Measurements from ENCODE around the gene ASPDH. TPM values are rescaled to one million over a fixed set of nuclear protein-coding genes. Genes with fewer than 3 reads are reported as not detected.

The ASPDH gene
- total and polyA plus RNA-seq, 4 donors: 1.5 to 7.7 (median 4.1) TPM

DNA sequence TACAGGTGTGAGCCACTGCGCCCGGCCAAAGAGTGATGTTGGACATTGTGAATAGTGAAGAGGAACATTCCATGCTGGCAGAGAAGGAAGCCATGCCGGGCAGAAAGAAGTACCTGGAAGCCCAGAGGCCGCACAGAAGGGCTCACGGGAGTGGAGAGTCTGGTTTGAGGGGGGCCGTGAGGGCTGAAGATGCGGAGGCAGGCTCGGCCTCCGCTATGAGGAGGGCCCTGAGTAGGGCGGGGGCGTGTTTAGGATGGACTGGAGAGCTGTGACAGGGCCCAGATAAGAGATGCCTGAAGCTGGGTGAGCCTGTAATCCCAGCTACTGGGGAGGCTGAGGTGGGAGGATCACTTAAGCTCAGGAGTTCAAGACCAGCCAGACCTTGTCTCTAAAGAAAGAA is 4.3 kb downstream of the ASPDH start:
- H3K27ac ChIP-seq (ENCODE audit: low read depth, low read length): no peak overlapping the region

DNA sequence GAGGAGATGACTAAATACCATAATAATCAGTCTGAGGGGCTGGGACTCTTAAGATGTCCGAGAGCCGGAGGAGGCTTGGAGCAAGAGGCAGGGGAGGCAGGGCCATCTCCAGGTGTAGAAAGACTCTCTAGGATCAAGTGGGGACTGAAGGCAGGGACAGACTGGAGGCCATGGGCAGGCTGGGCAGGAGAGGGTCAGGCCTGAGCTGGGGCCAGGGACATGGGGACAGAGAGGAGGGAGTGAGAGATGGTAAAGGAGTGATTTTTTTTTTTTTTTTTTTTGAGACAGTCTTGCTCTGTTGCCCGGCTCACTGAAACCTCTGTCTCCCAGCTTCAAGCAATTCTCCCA is 4.9 kb downstream of the ASPDH start:
- Histone ChIP-seq H3K27me3 (ENCODE audit: control insufficient read depth, insufficient read depth, low read length) (no peaks in the 10 kb centered on the region), H3K36me3 (ENCODE audit: control insufficient read depth, insufficient read depth, low read length) (peaks cover 22% of the 10 kb centered on the region), H3K4me1 (ENCODE audit: control insufficient read depth, insufficient read depth, low read length) (peaks cover 57% of the 10 kb centered on the region), H3K4me3 (ENCODE audit: low read depth, low read length) (no peak overlapping the region), H3K9me3 (ENCODE audit: control insufficient read depth, insufficient read depth, low read length) (no peaks in the 10 kb centered on the region), H3K27ac (ENCODE audit: low read depth, low read length) (no peak overlapping the region)
- WGBS (ENCODE audit: insufficient coverage): 64% methylated on average over 2 of the region's 3 CpGs
- DNase-seq (ENCODE audit: low read depth in 4 of 6, low spot score in 6 of 6): no peak

More for the DNA sequence above, 4.3 kb downstream of the ASPDH start:
- Histone ChIP-seq H3K4me1 (ENCODE audit: control insufficient read depth, insufficient read depth, low read length) (peaks cover 62% of the 10 kb centered on the region), H3K4me3 (ENCODE audit: low read depth, low read length) (no peak overlapping the region), H3K27me3 (ENCODE audit: control insufficient read depth, insufficient read depth, low read length) (no peaks in the 10 kb centered on the region), H3K36me3 (ENCODE audit: control insufficient read depth, insufficient read depth, low read length) (peaks cover 22% of the 10 kb centered on the region), H3K9me3 (ENCODE audit: control insufficient read depth, insufficient read depth, low read length) (no peaks in the 10 kb centered on the region)
- DNase-seq (ENCODE audit: low read depth in 4 of 6, low spot score in 6 of 6): no peak
- WGBS (ENCODE audit: insufficient coverage): 92% methylated on average over 9 of the region's 11 CpGs

DNA sequence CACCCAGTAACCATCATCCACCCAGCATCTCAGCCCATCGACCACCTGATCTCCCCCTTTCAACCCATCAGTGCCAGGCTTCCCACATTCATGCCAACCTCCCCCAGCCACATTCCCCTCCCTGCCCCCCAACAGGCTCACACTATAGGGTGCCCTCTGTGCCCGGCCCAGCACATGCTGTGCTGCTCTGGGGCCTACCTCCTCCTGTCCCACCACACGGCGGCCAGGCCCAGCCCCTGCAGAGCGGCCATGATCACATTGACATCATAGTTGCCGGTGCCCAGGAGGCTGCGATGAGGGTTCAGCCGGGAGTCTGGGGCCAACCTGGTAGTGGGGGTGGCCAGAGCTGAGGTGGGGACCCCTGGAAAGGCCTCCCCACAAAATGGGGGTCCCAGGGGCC is 6.3 kb downstream of the ASPDH start:
- no peak for DNase-seq (ENCODE audit: low read depth in 4 of 6, low spot score in 6 of 6)
- peaks cover 42% of the 10 kb centered on the region for H3K4me1 ChIP-seq (ENCODE audit: control insufficient read depth, insufficient read depth, low read length)
- 80% methylated on average over 4 of the region's 8 CpGs for WGBS (ENCODE audit: insufficient coverage)
- H3K27me3 ChIP-seq (ENCODE audit: control insufficient read depth, insufficient read depth, low read length): no peaks in the 10 kb centered on the region
- H3K36me3 ChIP-seq (ENCODE audit: control insufficient read depth, insufficient read depth, low read length): peaks cover 14% of the 10 kb centered on the region
- no peaks in the 10 kb centered on the region for H3K9me3 ChIP-seq (ENCODE audit: control insufficient read depth, insufficient read depth, low read length)
- H3K4me3 ChIP-seq (ENCODE audit: low read depth, low read length): no peak overlapping the region
- H3K27ac ChIP-seq (ENCODE audit: low read depth, low read length): no peak overlapping the region

DNA sequence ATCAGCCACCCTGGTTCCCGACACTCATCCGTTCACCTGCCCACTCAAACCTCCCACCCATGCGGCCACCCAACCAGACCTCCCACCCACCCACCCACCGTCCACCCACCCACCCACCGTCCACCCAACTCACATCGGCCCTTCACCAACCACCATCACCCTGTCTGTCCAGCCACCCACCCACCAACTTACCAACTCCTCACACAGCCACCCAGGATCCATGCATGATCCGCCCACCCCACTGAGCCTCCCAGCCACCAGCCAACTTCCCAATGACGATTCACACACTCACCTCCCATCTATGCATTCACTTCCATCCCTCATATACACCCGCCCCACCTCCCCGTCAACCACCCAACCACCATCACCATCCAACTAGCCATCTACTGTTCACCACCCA is 7.0 kb downstream of the ASPDH start:
- 92% methylated on average over 5 of the region's 10 CpGs for WGBS (ENCODE audit: insufficient coverage)

DNA sequence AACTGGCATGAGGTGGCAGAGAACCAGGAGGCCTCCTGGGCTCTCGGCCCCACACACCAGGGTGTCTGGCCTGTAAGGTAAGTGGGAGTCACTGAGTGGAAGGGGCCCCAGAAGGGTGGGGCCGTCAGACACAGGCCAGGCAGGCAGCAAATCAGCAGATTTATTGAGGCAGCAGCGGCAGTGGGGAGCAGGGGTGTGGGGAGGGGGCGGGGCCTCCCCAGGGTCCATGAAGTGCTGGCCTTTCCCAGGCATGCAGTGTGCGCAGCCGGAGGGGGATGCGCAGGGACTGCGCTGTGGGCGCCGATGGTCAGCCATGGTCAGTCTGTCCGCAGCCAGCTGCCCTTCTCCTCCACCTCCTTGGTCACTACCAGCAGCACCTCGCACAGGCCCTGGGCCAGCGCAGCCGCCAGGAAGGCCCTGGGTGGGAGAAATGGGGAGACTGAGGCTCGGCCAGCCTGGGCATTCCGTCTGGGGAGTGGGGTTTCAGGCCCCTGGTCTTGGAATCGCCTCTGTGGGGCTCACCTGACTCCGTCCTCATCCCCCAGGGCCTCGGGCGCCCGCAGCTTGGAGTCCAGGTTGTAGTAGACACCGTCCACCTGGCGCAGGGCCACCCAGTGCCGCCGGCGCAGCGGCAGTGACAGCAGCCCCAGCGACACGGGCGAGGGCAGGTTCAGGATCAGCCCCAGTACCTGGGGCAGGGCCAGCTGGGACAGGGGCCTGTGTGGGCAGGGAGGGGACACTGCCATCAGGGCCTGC is 7.7 kb downstream of the ASPDH start:
- 88% methylated on average over 26 of the region's 30 CpGs for WGBS (ENCODE audit: insufficient coverage)

More for the DNA sequence above, 7.0 kb downstream of the ASPDH start:
- H3K9me3 ChIP-seq (ENCODE audit: control insufficient read depth, insufficient read depth, low read length): no peaks in the 10 kb centered on the region
- no peak overlapping the region for H3K4me3 ChIP-seq (ENCODE audit: low read depth, low read length)
- peaks cover 11% of the 10 kb centered on the region for H3K36me3 ChIP-seq (ENCODE audit: control insufficient read depth, insufficient read depth, low read length)
- no peaks in the 10 kb centered on the region for H3K27me3 ChIP-seq (ENCODE audit: control insufficient read depth, insufficient read depth, low read length)
- peaks cover 37% of the 10 kb centered on the region for H3K4me1 ChIP-seq (ENCODE audit: control insufficient read depth, insufficient read depth, low read length)
- no peak for DNase-seq (ENCODE audit: low read depth in 4 of 6, low spot score in 6 of 6)
- H3K27ac ChIP-seq (ENCODE audit: low read depth, low read length): no peak overlapping the region

DNA sequence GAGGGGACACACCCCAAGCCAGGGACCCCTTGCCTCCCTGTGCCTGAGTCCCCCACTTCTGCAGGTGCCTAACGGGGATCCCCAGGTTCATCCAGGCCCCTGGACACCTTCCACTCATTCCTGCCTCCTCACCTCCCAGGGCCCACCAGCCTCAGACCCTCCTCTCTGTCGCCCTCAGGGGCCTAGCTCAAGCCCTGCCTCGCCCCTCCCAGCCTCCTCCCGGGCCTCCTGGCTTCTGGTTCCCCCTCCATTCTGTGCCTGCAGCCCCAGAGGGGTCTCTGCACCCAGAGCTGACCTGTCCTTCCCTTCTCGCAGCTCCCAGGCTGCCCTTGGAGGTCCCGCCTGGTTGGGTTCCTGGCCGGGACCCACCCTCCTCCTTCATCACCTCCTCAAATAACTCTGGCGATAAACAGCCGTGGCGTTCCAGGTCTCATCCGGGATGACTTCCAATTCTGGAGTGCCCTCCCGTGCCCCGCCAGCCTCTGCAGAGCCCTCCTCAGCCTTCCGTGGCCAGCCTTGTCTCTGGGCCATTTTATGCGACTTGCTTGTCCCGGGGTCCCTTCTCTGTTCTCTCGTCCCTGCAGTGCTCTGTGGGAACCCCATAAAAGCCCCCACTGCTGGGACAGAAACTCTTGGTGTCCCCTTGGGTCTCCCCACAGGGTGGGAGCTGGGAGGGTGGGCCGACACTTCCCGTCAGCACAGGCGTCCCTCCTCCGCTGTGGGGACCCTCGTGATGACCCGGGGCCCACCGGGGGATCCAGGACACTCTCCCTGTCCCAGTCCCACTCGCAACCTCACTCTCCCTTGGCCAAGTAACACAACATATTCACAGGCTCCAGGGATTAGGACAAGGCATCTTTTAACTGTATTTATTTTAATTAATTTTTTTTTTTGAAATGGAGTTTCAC is 11.9 kb downstream of the ASPDH start:
- no peak for DNase-seq (ENCODE audit: low read depth in 4 of 6, low spot score in 6 of 6)
- peaks cover 8% of the 10 kb centered on the region for H3K27me3 ChIP-seq (ENCODE audit: control insufficient read depth, insufficient read depth, low read length)
- no peak overlapping the region for H3K27ac ChIP-seq (ENCODE audit: low read depth, low read length)
- H3K4me3 ChIP-seq (ENCODE audit: low read depth, low read length): no peak overlapping the region
- H3K36me3 ChIP-seq (ENCODE audit: control insufficient read depth, insufficient read depth, low read length): peaks cover 9% of the 10 kb centered on the region
- peaks cover 26% of the 10 kb centered on the region for H3K4me1 ChIP-seq (ENCODE audit: control insufficient read depth, insufficient read depth, low read length)
- H3K9me3 ChIP-seq (ENCODE audit: control insufficient read depth, insufficient read depth, low read length): no peaks in the 10 kb centered on the region
- 62% methylated on average over 18 of the region's 25 CpGs for WGBS (ENCODE audit: insufficient coverage)

More for the DNA sequence above, 7.7 kb downstream of the ASPDH start:
- no peaks in the 10 kb centered on the region for H3K9me3 ChIP-seq (ENCODE audit: control insufficient read depth, insufficient read depth, low read length)
- H3K4me3 ChIP-seq (ENCODE audit: low read depth, low read length): no peak overlapping the region
- H3K36me3 ChIP-seq (ENCODE audit: control insufficient read depth, insufficient read depth, low read length): peaks cover 11% of the 10 kb centered on the region
- peaks cover 38% of the 10 kb centered on the region for H3K4me1 ChIP-seq (ENCODE audit: control insufficient read depth, insufficient read depth, low read length)
- peaks cover 4% of the 10 kb centered on the region for H3K27me3 ChIP-seq (ENCODE audit: control insufficient read depth, insufficient read depth, low read length)
- H3K27ac ChIP-seq (ENCODE audit: low read depth, low read length): no peak overlapping the region
- no peak for DNase-seq (ENCODE audit: low read depth in 4 of 6, low spot score in 6 of 6)

DNA sequence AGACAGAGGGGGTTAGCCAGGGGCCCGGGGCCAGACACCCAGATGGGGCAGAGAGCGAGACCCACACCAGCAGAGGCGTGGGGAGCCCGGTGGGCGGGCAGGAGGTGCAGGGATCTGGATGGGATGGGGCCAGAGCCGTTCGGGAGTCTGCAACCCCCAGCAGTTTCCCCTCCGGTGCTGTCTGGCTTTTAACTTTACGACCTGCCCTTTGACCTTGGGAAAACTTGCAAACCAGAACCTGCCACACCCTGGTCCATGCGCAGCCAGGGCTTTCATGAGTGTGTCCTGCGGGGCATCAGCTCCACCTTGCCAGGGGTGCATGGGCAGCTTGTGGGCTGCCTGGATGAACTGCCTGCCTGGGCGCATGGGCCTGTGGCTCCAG is 12.5 kb downstream of the ASPDH start:
- no peak for DNase-seq (ENCODE audit: low read depth in 4 of 6, low spot score in 6 of 6)
- peaks cover 6% of the 10 kb centered on the region for H3K36me3 ChIP-seq (ENCODE audit: control insufficient read depth, insufficient read depth, low read length)
- 61% methylated on average over 12 of the region's 12 CpGs for WGBS (ENCODE audit: insufficient coverage)
- H3K9me3 ChIP-seq (ENCODE audit: control insufficient read depth, insufficient read depth, low read length): no peaks in the 10 kb centered on the region
- H3K27ac ChIP-seq (ENCODE audit: low read depth, low read length): no peak overlapping the region
- peaks cover 8% of the 10 kb centered on the region for H3K27me3 ChIP-seq (ENCODE audit: control insufficient read depth, insufficient read depth, low read length)
- H3K4me1 ChIP-seq (ENCODE audit: control insufficient read depth, insufficient read depth, low read length): peaks cover 33% of the 10 kb centered on the region
- H3K4me3 ChIP-seq (ENCODE audit: low read depth, low read length): no peak overlapping the region

DNA sequence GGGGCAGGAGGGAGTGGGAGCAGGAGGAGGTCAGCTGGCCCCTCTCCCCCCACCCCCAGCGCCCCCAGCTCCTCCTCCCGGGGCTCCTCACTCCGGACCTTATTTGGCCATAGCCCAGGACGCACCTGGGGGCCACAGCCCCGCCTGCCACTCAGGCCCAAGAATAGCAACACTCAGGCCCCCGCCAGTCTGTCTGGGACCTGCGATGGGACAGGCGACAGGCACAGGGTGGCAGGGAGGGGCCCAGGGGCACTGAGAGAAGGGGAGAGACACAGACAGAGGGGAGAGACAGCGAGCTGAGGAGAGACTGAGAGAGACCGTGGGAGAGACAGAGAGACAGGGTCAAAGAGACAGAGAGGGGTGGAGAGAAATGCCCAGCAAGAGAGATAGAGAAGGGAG is 13.0 kb downstream of the ASPDH start:
- peaks cover 8% of the 10 kb centered on the region for H3K27me3 ChIP-seq (ENCODE audit: control insufficient read depth, insufficient read depth, low read length)
- no peaks in the 10 kb centered on the region for H3K9me3 ChIP-seq (ENCODE audit: control insufficient read depth, insufficient read depth, low read length)
- peaks cover 2% of the 10 kb centered on the region for H3K36me3 ChIP-seq (ENCODE audit: control insufficient read depth, insufficient read depth, low read length)
- DNase-seq (ENCODE audit: low read depth in 4 of 6, low spot score in 6 of 6): no peak
- H3K4me1 ChIP-seq (ENCODE audit: control insufficient read depth, insufficient read depth, low read length): peaks cover 35% of the 10 kb centered on the region
- H3K27ac ChIP-seq (ENCODE audit: low read depth, low read length): no peak overlapping the region
- 42% methylated on average over 7 of the region's 10 CpGs for WGBS (ENCODE audit: insufficient coverage)
- no peak overlapping the region for H3K4me3 ChIP-seq (ENCODE audit: low read depth, low read length)

DNA sequence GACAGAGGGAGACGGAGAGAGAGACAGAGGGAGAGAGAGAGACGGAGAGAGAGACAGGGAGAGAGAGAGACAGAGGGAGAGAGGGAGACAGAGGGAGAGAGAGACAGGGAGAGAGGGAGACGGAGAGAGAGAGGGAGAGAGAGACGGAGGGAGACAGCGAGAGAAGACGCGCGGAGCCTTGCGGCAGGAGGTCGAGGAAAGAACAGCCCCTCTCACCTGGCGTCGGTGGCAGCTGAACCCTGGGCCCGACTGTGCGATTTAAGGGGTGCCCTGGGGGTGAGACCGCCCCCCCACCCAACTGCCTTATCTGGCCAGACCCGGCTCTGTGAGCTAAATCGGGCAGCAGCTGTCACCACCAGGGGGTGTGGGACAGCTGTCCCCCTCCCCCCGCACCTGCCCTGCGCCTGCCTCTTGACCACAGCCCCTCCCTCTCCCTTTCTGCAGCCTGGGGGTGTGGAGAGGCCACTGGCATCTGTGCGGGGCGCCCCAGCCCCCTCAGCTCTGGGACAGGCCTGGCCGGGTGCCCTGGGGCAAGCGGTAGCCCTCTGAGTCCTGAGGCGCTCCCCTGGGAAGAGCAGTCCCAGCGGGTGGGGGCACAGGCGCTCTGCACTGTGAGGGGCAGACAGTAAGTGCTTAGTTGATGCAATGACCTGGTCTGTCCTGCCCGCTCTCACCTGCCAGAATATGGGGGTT is 13.5 kb downstream of the ASPDH start:
- Histone ChIP-seq H3K27me3 (ENCODE audit: control insufficient read depth, insufficient read depth, low read length) (peaks cover 8% of the 10 kb centered on the region), H3K4me3 (ENCODE audit: low read depth, low read length) (no peak overlapping the region), H3K36me3 (ENCODE audit: control insufficient read depth, insufficient read depth, low read length) (no peaks in the 10 kb centered on the region), H3K27ac (ENCODE audit: low read depth, low read length) (no peak overlapping the region), H3K4me1 (ENCODE audit: control insufficient read depth, insufficient read depth, low read length) (peaks cover 35% of the 10 kb centered on the region), H3K9me3 (ENCODE audit: control insufficient read depth, insufficient read depth, low read length) (no peaks in the 10 kb centered on the region)
- peak in 1 of 6 donors; percentile 18 for DNase-seq (ENCODE audit: low read depth in 4 of 6, low spot score in 6 of 6)
- WGBS (ENCODE audit: insufficient coverage): 9% methylated on average over 24 of the region's 27 CpGs
